Epithelial cell of proximal tubule (primary cell): Measurements from ENCODE around the gene AGBL5. TPM values are rescaled to one million over a fixed set of nuclear protein-coding genes. Genes with fewer than 3 reads are reported as not detected.
A peak's percentile ranks its signal among the peaks of the same experiment; 100 is the strongest.
"Not testable (repeated sequence)": the region's sequence is repeated elsewhere in the genome, so short reads cannot be mapped to it uniquely, and the experiment has no call there.

Experiments used
- DNase-seq: peaks from one replicate; pipeline ENCODE4 v3.0.0-alpha.2; 2011; ENCODE audit warnings: low read depth
- H3K4me3 ChIP-seq: 2 replicates; pipeline ENCODE4 v1.5.1; 2011; ENCODE audit warnings: low read depth, mild to moderate bottlenecking, low read length
- CTCF ChIP-seq: conservative IDR thresholded peaks from 2 replicates; pipeline ENCODE4 v1.5.1; 2012; ENCODE audit warnings: low read depth, mild to moderate bottlenecking, low read length
- total RNA-seq: library from RNA; depleted of rRNA; stranded (reverse); fragments of >200 nt; gene quantifications from 2 replicates; pipeline ENCODE4 v1.2.3, GENCODE V29; 2015

Gene AGBL5
- total RNA-seq, 1 donor from 2014 or later = 17.0 TPM

- TF ChIP-seq CTCF = no peak
- H3K4me3 ChIP-seq = peak overlapping the region; percentile 100
- DNase-seq = no peak
Observed at GRCh38 chr2:27070653-27071276, 19.3 kb downstream of the AGBL5 start.

DNA sequence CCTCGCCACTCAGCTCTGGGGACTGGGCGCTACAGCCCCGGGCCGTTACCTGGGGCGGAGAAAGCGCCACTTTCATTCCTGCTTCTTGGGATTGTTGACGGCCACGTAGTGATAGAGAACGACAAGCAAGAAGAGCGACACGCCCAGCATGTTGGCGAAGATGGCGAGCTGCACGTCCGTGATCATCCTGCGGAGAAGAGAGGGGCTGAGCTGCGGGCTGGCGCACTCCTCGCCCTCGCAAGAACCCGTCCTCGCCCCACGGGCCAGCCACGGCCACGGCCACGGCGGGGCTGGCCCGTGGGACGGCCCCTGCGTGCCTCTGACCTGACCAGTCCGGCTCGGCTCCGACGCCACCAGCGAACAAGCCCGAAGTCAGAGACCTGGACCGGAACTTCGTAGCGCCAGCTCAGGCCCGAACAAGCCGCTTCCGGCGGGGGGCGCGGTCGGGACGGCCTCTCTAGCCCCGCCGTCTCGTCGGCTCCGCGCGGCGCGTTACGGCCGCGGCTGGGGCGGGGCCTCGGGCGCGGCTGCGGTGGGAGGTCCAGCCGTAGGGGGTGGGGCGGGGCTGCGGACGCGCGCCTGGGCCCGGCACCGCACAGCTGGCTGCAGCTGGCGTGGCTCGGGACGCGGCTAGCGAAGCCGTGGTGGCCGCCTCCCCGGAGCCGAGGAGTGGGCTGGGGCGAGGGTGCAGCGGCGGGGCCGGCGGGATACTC lies 20.0 kb downstream of the AGBL5 start, which contains the start of gene OST4:
TSS of gene OST4 (minus strand) at position 378 of the 713 bp plus-strand sequence.
- DNase-seq = no peak
- peak; percentile 6 for TF ChIP-seq CTCF
- peak within 1 kb of the TSS; percentile 100 for H3K4me3 ChIP-seq

DNA sequence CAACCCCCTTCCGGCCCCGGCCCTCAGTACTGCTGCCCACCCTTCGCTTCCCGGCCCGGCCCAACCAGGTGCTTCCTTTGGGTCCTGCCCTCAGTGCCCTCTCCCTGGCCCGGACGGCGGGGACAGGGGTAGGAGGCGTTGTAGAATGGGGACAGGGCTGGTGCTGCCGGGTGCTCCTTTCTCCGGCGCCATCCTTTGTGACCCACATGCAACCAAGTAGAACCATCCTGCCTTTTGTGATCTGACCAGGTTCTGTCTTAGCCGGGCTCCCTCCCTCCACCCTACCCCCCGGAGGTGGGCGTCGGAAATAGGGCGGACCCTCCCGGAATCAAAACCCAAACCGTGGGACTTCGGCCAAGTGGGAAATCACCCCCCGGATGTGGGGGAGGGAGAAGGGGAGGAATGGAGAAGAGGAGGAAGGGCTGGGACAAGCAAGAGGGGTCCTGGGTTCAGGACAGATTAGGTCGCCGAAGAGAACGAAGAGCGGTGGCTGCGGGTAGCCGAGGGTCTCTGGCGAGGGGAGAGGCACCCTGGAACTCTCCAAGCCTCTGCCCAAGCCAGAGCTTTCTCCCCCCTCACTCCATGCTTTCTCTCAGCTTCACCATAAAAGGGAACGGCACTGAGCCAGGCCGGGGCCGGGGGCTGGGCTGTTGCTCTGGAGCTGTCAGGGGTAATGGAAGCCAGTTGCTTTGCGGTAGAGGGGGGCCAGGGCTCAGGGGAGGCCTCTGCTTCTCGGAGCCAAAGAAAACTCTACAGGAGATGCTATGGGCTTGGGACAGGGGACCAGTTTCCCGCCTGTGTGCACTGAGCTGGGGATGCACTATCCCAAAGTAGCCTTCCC lies 20.7 kb downstream of the AGBL5 start:
- peak overlapping the region; percentile 100 for H3K4me3 ChIP-seq
- no peak for TF ChIP-seq CTCF
- DNase-seq = no peak

DNA sequence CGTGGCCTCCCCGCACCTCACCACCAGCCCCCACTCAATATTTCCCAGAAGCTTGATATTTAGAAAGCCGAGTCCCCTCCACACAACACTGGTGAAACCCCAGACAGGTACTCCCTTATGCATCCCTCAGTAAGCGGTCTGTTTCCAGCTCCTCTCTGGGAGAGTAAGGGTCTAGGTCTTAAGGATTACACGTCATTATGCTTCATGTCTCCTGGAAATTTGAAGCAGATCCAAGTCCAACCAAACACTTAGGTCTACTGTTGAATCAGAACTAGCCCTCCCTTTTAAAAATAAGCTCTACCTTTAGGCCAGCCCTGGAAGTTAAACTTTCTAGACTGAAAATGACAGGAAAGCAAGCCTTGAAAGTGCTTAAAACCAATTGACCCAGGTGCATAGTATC lies 21.5 kb downstream of the AGBL5 start:
- no peak for DNase-seq
- no peak for TF ChIP-seq CTCF
- H3K4me3 ChIP-seq = no peak overlapping the region

DNA sequence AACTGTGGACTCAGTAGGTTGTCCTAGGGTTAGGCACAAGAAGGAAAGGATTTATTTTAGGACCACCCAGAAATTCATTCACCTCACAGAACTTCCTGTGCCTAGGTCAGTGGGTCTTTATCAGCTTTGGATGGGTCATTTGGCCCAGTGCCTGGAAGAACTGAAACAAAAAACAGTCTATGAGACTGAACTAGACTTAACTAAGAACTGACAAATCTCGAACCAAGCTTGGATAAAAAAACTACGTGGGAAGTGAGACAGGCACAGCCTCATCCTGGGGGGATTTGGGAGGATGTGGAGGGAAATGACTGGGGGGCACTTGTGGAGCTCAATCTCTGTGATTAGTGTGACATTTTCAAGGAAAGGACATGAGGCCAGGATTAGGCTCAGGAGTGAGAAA lies 22.3 kb downstream of the AGBL5 start:
- DNase-seq = no peak
- no peak overlapping the region for H3K4me3 ChIP-seq
- no peak for TF ChIP-seq CTCF

DNA sequence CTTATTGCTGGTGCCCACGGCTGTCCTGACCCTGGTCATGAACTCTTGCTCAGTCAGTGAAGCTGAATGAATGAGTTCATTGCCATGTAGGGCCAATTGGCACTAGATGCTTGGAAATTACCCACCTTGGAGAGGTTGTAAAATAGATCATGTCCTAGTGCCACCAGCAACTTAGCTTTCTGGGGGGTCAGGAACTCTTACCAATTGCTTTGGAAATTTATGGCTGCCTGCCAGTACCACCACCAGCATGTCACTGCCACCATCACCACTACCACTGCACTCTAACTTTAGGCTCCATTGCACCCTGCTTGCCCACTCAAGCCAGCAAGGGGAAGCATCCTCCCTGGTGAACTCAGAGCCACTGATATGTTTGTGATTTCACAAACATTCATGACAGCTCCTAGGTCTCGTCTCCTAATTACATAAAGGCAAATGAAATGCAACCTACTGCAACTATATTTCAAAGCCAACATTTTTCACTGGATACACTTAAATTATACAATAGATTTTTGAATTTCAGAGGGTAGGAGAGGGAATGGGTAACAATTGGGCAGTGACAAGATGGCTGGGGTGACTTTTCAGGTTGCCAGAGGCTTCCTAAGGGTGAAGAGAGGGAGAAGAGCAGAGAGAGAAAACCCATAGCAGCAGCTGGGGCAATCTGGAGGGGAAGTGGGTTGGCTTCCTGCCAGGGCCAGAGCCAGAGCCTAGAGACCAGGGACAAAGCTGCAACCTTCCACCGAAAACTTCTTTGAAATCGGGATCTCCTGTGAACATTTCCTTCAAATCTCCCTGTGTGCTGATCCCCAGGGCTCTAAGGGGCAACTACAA lies 23.5 kb downstream of the AGBL5 start:
- DNase-seq = no peak

GRCh38 chr2:27075566-27075871 lies 24.1 kb downstream of the AGBL5 start:
- not testable (repeated sequence) for H3K4me3 ChIP-seq, DNase-seq

More for the DNA sequence above, 23.5 kb downstream of the AGBL5 start:
- H3K4me3 ChIP-seq = no peak overlapping the region
- TF ChIP-seq CTCF = no peak
